Panc1 (cell line): Measurements from ENCODE around the gene SPA17. TPM values are rescaled to one million over a fixed set of nuclear protein-coding genes. Genes with fewer than 3 reads are reported as not detected.

Source experiments
- ATAC-seq: fragments of 200-7000 bp; cut with Tn5 transposase; 2 replicates; pipeline ENCODE4 v1.9.1; 2020; ENCODE audit warnings: mild to moderate bottlenecking, moderate library complexity
- BruUV-seq: library from RNA; stranded (reverse); fragments of 400-500 nt; replicated peaks from 2 replicates; lab custom pipeline; 2021; lab: Mats Ljungman, UMichigan
- CTCF ChIA-PET: fragments of 300-600 bp; sonication (Branson Sonifier 250); formaldehyde crosslinking; loops from one replicate; lab custom pipeline; 2022; ENCODE audit warnings: antibody characterized with exemption; lab: Charles Lee
- POLR2A ChIA-PET: fragments of 300-600 bp; sonication (Branson Sonifier 250); formaldehyde crosslinking; loops from one replicate; lab custom pipeline; 2022; ENCODE audit warnings: antibody characterized with exemption; lab: Charles Lee
- DNase-seq: peaks from one replicate; pipeline ENCODE4 v3.0.0-alpha.2; 2010; ENCODE audit warnings: low read depth, low spot score
- H3K27ac ChIP-seq: 2 replicates; pipeline ENCODE4 v1.5.1; 2011; ENCODE audit warnings: mild to moderate bottlenecking, low read length, inconsistent platforms
- H3K27me3 ChIP-seq: fragments of 200-500 bp; sonication (Bioruptor generic); 2 replicates; pipeline ENCODE4 v1.6.0; 2014; ENCODE audit warnings: low read length, inconsistent platforms; ENCODE audit not compliant: control insufficient read depth, insufficient read depth
- H3K36me3 ChIP-seq: fragments of 200-500 bp; sonication (Bioruptor generic); 2 replicates; pipeline ENCODE4 v1.5.1; 2014; ENCODE audit warnings: inconsistent platforms, mild to moderate bottlenecking, low read length, moderate library complexity; ENCODE audit not compliant: control insufficient read depth, insufficient read depth
- H3K4me1 ChIP-seq: 2 replicates; pipeline ENCODE4 v1.5.1; 2011; ENCODE audit warnings: inconsistent platforms, mild to moderate bottlenecking, low read length, moderate library complexity; ENCODE audit not compliant: control insufficient read depth, insufficient read depth
- H3K4me3 ChIP-seq, 2 experiments: 2 replicates each; pipeline ENCODE4 v1.5.1; 2011 to 2012; ENCODE audit warnings: low read depth in 2 of 2, low read length in 2 of 2, mild to moderate bottlenecking in 2 of 2, inconsistent platforms in 1 of 2, moderate library complexity in 1 of 2
- H3K9me3 ChIP-seq: fragments of 200-500 bp; sonication (Bioruptor generic); 2 replicates; pipeline ENCODE4 v1.5.1; 2014; ENCODE audit warnings: low read depth, mild to moderate bottlenecking, inconsistent platforms, low read length, moderate library complexity; ENCODE audit not compliant: control insufficient read depth, insufficient read depth
- POLR2AphosphoS5 ChIP-seq: IDR thresholded peaks from 2 replicates; pipeline ENCODE4 v1.6.1; 2012; ENCODE audit warnings: mild to moderate bottlenecking, low read depth, low read length, moderate library complexity
- SIN3A ChIP-seq: IDR thresholded peaks from 2 replicates; pipeline ENCODE4 v1.6.1; 2012; ENCODE audit warnings: low read depth, mild to moderate bottlenecking, low read length, moderate library complexity, borderline replicate concordance; ENCODE audit not compliant: insufficient read depth
- TCF7L2 ChIP-seq: IDR thresholded peaks from 2 replicates; pipeline ENCODE4 v1.6.1; 2011; ENCODE audit warnings: mild to moderate bottlenecking, low read depth, low read length, inconsistent platforms
- in situ Hi-C: cut with HindIII; loops from 2 replicates; pipeline ENCODE4 v1.10.0; 2016; ENCODE audit warnings: low sequenced_read_pairs, low pct_unique_long_range_greater_than_20kb
- intact Hi-C: fragments of 100-400 bp; cut with micrococcal nuclease; formaldehyde crosslinking; loops from one replicate; pipeline ENCODE4 v1.10.0; 2022; ENCODE audit not compliant: unreplicated experiment
- total RNA-seq: library from RNA; stranded (reverse); gene quantifications from one replicate; pipeline ENCODE4 v1.2.1, GENCODE V29; 2021; ENCODE audit not compliant: unreplicated experiment
- TF ChIP-seq, protein P1 (sequence below): fragments of 450-650 bp; IDR thresholded peaks from 2 replicates; pipeline ENCODE4 v1.5.1; 2017; ENCODE audit warnings: mild to moderate bottlenecking
- TF ChIP-seq, protein P2 (sequence below), 2 experiments: IDR thresholded peaks; 2 replicates each; pipeline ENCODE4 v1.6.1; 2011 to 2012; ENCODE audit warnings: low read depth in 2 of 2, control low read depth in 1 of 2, low read length in 1 of 2, mild to moderate bottlenecking in 1 of 2, moderate library complexity in 1 of 2; ENCODE audit not compliant: insufficient read depth in 1 of 2

Gene SPA17
- total RNA-seq, 1 experiment from 2014 or later = 10.1 TPM

DNA sequence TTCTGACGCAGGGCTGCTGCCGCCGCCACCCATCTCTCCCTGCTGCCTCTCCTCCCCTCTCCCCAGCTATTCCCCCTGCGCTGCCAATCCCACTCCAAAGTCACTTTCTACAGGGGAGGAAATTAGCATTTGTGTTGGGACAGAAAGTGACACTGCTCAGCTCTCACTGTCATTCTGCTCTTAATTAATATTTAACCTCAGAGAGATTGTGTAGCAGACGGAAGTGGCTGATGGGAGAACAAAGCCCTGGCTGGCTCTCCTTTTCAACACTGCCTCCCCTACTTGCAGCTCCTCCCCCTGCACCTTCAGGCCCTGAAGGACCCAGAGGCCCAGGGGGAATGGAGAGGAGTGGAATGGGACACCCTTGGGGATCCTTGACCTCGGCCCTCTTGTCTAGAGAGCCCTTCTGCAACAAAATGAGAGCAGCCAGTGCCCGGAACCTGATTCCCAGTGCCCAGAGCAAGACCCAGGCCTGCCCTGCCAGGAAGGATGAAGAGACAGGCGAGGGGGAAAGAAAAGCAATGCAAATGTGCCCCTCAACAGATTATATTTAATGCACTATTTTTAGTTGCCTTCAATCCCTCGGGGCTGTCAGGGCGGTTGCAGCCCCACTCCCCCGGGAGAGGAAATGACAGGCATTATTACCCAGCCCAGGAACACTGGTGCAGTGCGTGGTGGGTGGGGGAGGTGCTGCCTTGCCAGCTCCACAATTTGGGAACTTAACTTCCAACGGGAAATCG is 51.4 kb downstream of the SPA17 start:
- no TSS peak for BruUV-seq
- no peaks in the 10 kb centered on the region for H3K9me3 ChIP-seq
- peaks cover 39% of the 10 kb centered on the region for H3K27me3 ChIP-seq
- ATAC-seq (no peak; the same call in 1 of the 2 replicates), DNase-seq (no peak)
- no peak overlapping the region for H3K27ac ChIP-seq
- no peaks in the 10 kb centered on the region for H3K36me3 ChIP-seq
- ChIA-PET POLR2A (no interaction called here), CTCF (no interaction called here)
- intact Hi-C loops = no loop called here
- TF ChIP-seq POLR2AphosphoS5 (no peak), SIN3A (no peak), TCF7L2 (no peak)
- TF ChIP-seq, protein P1, sequence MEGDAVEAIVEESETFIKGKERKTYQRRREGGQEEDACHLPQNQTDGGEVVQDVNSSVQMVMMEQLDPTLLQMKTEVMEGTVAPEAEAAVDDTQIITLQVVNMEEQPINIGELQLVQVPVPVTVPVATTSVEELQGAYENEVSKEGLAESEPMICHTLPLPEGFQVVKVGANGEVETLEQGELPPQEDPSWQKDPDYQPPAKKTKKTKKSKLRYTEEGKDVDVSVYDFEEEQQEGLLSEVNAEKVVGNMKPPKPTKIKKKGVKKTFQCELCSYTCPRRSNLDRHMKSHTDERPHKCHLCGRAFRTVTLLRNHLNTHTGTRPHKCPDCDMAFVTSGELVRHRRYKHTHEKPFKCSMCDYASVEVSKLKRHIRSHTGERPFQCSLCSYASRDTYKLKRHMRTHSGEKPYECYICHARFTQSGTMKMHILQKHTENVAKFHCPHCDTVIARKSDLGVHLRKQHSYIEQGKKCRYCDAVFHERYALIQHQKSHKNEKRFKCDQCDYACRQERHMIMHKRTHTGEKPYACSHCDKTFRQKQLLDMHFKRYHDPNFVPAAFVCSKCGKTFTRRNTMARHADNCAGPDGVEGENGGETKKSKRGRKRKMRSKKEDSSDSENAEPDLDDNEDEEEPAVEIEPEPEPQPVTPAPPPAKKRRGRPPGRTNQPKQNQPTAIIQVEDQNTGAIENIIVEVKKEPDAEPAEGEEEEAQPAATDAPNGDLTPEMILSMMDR = no peak
- TF ChIP-seq, protein P2, sequence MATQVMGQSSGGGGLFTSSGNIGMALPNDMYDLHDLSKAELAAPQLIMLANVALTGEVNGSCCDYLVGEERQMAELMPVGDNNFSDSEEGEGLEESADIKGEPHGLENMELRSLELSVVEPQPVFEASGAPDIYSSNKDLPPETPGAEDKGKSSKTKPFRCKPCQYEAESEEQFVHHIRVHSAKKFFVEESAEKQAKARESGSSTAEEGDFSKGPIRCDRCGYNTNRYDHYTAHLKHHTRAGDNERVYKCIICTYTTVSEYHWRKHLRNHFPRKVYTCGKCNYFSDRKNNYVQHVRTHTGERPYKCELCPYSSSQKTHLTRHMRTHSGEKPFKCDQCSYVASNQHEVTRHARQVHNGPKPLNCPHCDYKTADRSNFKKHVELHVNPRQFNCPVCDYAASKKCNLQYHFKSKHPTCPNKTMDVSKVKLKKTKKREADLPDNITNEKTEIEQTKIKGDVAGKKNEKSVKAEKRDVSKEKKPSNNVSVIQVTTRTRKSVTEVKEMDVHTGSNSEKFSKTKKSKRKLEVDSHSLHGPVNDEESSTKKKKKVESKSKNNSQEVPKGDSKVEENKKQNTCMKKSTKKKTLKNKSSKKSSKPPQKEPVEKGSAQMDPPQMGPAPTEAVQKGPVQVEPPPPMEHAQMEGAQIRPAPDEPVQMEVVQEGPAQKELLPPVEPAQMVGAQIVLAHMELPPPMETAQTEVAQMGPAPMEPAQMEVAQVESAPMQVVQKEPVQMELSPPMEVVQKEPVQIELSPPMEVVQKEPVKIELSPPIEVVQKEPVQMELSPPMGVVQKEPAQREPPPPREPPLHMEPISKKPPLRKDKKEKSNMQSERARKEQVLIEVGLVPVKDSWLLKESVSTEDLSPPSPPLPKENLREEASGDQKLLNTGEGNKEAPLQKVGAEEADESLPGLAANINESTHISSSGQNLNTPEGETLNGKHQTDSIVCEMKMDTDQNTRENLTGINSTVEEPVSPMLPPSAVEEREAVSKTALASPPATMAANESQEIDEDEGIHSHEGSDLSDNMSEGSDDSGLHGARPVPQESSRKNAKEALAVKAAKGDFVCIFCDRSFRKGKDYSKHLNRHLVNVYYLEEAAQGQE (IDR thresholded peaks at IDR 0.05; ENCODE audit: insufficient read depth in 1 of 2, low read depth in 2 of 2, low read length in 1 of 2) = no peak
- no peaks in the 10 kb centered on the region for H3K4me1 ChIP-seq
- in situ Hi-C loops = no loop called here
- no peak overlapping the region for H3K4me3 ChIP-seq

DNA sequence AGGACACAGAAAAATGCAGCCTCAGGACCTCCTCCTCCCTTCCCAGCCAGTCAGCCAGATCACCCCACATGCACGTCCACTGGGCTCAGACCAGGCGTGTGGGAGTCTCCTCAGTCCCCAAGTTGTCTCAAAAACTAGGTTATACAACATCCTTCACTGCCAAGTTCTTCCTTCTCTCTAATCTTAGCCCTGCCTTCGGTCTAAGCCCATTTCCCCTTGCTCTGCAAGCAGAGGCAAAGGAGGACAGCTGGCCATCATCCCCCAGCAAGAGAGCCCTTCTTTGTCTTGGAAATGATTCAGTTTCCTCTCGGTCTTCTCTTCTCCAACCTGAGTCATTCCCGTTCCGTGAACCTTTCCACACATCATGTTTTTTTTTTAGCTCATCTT is 52.0 kb downstream of the SPA17 start:
- intact Hi-C loops = no loop called here
- in situ Hi-C loops = no loop called here
- DNase-seq (no peak), ATAC-seq (no peak)
- Histone ChIP-seq H3K9me3 (no peaks in the 10 kb centered on the region), H3K36me3 (no peaks in the 10 kb centered on the region), H3K4me1 (no peaks in the 10 kb centered on the region), H3K27me3 (peaks cover 34% of the 10 kb centered on the region), H3K27ac (no peak overlapping the region), H3K4me3 (no peak overlapping the region)
- BruUV-seq = no TSS peak
- ChIA-PET POLR2A (no interaction called here), CTCF (no interaction called here)
- TF ChIP-seq POLR2AphosphoS5 (no peak), SIN3A (no peak), TCF7L2 (no peak)
- TF ChIP-seq, protein P1 = no peak
- TF ChIP-seq, protein P2 (IDR thresholded peaks at IDR 0.05; ENCODE audit: insufficient read depth in 1 of 2, low read depth in 2 of 2, low read length in 1 of 2) = no peak
